Gastrocnemius medialis (tissue), 4 donors: ENCODE data around the gene ADD2. TPM values are rescaled to one million over a fixed set of nuclear protein-coding genes. Genes with fewer than 3 reads are reported as not detected.

Experiments
- ATAC-seq, 2 donors: fragments of 150-250 bp; one replicate each; pipeline ENCODE4 v1.9.1; 2016
- DNase-seq, 2 donors: peaks; one replicate each; pipeline ENCODE4 v3.0.0-alpha.2; 2019
- H3K27ac ChIP-seq, 4 donors: fragments of 200-600 bp; sonication (generic); 1 replicate in 1 of 4; 2 replicates in 3 of 4; pipeline ENCODE4 v1.5.1; 2016 to 2018; ENCODE audit warnings: mild to moderate bottlenecking in 2 of 4, moderate library complexity in 1 of 4
- H3K27me3 ChIP-seq, 3 donors: fragments of 200-600 bp; sonication (generic) in 2 of 3; 1 replicate in 1 of 3; 2 replicates in 2 of 3; pipeline versions ENCODE4 v1.5.1 to v1.6.0; 2016 to 2019; ENCODE audit warnings: mild to moderate bottlenecking in 1 of 3, moderate library complexity in 1 of 3
- H3K36me3 ChIP-seq, 2 donors: fragments of 200-600 bp; sonication (generic) in 1 of 2; one replicate each; pipeline ENCODE4 v1.5.1; 2017 to 2018
- H3K4me1 ChIP-seq, 2 donors: fragments of 200-600 bp; sonication (generic) in 1 of 2; one replicate each; pipeline ENCODE4 v1.5.1; 2016 to 2017; ENCODE audit warnings: mild to moderate bottlenecking in 2 of 2
- H3K4me3 ChIP-seq, 4 donors: fragments of 200-600 bp; sonication (generic) in 3 of 4; 1 replicate in 1 of 4; 2 replicates in 3 of 4; pipeline ENCODE4 v1.5.1; 2016 to 2019; ENCODE audit warnings: mild to moderate bottlenecking in 2 of 4
- H3K9me3 ChIP-seq, 3 donors: fragments of 200-600 bp; sonication (generic) in 2 of 3; 1 replicate in 1 of 3; 2 replicates in 2 of 3; pipeline ENCODE4 v1.5.1; 2016 to 2019
- CTCF ChIP-seq, 5 experiments: fragments of 450-650 bp in 3 of 5; fragments of 200-600 bp in 2 of 5; sonication (generic) in 2 of 5; IDR thresholded peaks in 4 of 5; conservative IDR thresholded peaks in 1 of 5; 1 replicate in 4 of 5; 2 replicates in 1 of 5; pipeline ENCODE4 v1.5.1; 2016 to 2019; ENCODE audit warnings: antibody characterized with exemption in 5 of 5, mild to moderate bottlenecking in 3 of 5, moderate library complexity in 3 of 5
- POLR2A ChIP-seq, 2 donors: fragments of 450-650 bp; IDR thresholded peaks; one replicate each; pipeline ENCODE4 v1.6.1; 2017; ENCODE audit warnings: antibody characterized with exemption in 2 of 2, mild to moderate bottlenecking in 2 of 2, moderate library complexity in 2 of 2
- in situ Hi-C, 4 donors: fragments of 200-750 bp; cut with MboI; loops; one replicate each; pipeline versions ENCODE4 v1.15.0 to v1.8.0; 2017; ENCODE audit warnings: low sequenced_read_pairs in 4 of 4
- intact Hi-C: fragments of 100-400 bp; cut with DNase I; formaldehyde crosslinking; loops from one replicate; pipeline ENCODE4 v1.15.1; 2023; ENCODE audit warnings: low total_unique reads
- total RNA-seq, 4 donors: library from RNA; depleted of rRNA; stranded (reverse); fragments of >200 nt; gene quantifications; one replicate each; pipeline versions ENCODE4 v1.1.0 to v1.2.3, GENCODE V29; 2016

ADD2 gene
- total RNA-seq, 4 donors from 2014 or later, result 0.20 to 0.75 (median 0.48) TPM

GRCh38 chr2:70683455-70683854, 84.5 kb downstream of the ADD2 start:
- Histone ChIP-seq H3K27ac (no peak overlapping the region), H3K4me1 (no peaks in the 10 kb centered on the region), H3K36me3 (no peaks in the 10 kb centered on the region), H3K4me3 (no peak overlapping the region), H3K27me3 (no peaks in the 10 kb centered on the region), H3K9me3 (no peaks in the 10 kb centered on the region)
- in situ Hi-C loops (no loop called here), intact Hi-C loops (no loop called here)
- no peak for TF ChIP-seq POLR2A (IDR thresholded peaks at IDR 0.05)
- no peak for TF ChIP-seq CTCF (IDR thresholded peaks at IDR 0.05 in 4 of 5, conservative IDR thresholded peaks at IDR 0.05 in 1 of 5)
- DNase-seq (no peak), ATAC-seq (no peak)

DNA sequence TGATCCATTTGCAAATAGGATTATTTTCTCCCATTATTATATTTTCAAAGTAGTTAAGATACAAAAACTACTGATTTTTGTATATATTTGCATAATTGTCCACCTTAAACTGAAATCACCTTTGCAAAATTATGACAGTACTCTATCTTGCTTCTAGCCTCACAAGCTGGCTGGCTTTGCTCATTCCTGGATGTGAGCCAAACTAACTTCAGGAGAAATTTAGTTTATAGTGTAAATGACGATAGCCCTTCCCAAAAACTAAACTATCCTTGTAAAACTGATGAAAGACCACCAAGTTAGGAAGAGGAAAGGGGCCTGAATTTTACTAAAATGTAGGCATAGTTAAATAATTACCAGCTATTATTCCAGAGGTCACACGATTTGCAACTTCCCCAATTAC, 87.3 kb downstream of the ADD2 start:
- Histone ChIP-seq H3K4me1 (no peaks in the 10 kb centered on the region), H3K27ac (no peak overlapping the region), H3K36me3 (no peaks in the 10 kb centered on the region), H3K27me3 (no peaks in the 10 kb centered on the region), H3K9me3 (no peaks in the 10 kb centered on the region), H3K4me3 (no peak overlapping the region)
- no peak for DNase-seq
- no peak for ATAC-seq
- TF ChIP-seq CTCF (IDR thresholded peaks at IDR 0.05 in 4 of 5, conservative IDR thresholded peaks at IDR 0.05 in 1 of 5), result no peak
- TF ChIP-seq POLR2A (IDR thresholded peaks at IDR 0.05), result no peak
- intact Hi-C loops (no loop called here), in situ Hi-C loops (no loop called here)

- Histone ChIP-seq H3K27ac (no peak overlapping the region), H3K4me3 (no peak overlapping the region), H3K9me3 (no peaks in the 10 kb centered on the region), H3K27me3 (no peaks in the 10 kb centered on the region), H3K4me1 (no peaks in the 10 kb centered on the region), H3K36me3 (no peaks in the 10 kb centered on the region)
- intact Hi-C loops, result no loop called here
- TF ChIP-seq POLR2A (IDR thresholded peaks at IDR 0.05) (no peak), CTCF (IDR thresholded peaks at IDR 0.05 in 4 of 5, conservative IDR thresholded peaks at IDR 0.05 in 1 of 5) (no peak)
- DNase-seq, result no peak
- ATAC-seq, result no peak
- in situ Hi-C loops, result no loop called here
These were observed 88.7 kb downstream of the ADD2 start for GRCh38 chr2:70679259-70679658.

- TF ChIP-seq POLR2A (IDR thresholded peaks at IDR 0.05), result no peak
- TF ChIP-seq CTCF (IDR thresholded peaks at IDR 0.05 in 4 of 5, conservative IDR thresholded peaks at IDR 0.05 in 1 of 5), result no peak
- in situ Hi-C loops, result no loop called here
- Histone ChIP-seq H3K27me3 (no peaks in the 10 kb centered on the region), H3K27ac (no peak overlapping the region), H3K4me1 (no peaks in the 10 kb centered on the region), H3K9me3 (no peaks in the 10 kb centered on the region), H3K4me3 (no peak overlapping the region), H3K36me3 (no peaks in the 10 kb centered on the region)
- ATAC-seq, result no peak
- intact Hi-C loops, result no loop called here
- no peak for DNase-seq
These were observed 89.3 kb downstream of the ADD2 start for GRCh38 chr2:70678576-70679143.
